ENCODE data around the gene SERPINE1. TPM values are rescaled to one million over a fixed set of nuclear protein-coding genes. Genes with fewer than 3 reads are reported as not detected.
A peak's percentile ranks its signal among the peaks of the same experiment; 100 is the strongest.

SERPINE1 gene
- total and polyA plus RNA-seq, 2 of the 4 experiments (the other 2 are of a cell fraction): 1,441 to 2,783 TPM

DNA sequence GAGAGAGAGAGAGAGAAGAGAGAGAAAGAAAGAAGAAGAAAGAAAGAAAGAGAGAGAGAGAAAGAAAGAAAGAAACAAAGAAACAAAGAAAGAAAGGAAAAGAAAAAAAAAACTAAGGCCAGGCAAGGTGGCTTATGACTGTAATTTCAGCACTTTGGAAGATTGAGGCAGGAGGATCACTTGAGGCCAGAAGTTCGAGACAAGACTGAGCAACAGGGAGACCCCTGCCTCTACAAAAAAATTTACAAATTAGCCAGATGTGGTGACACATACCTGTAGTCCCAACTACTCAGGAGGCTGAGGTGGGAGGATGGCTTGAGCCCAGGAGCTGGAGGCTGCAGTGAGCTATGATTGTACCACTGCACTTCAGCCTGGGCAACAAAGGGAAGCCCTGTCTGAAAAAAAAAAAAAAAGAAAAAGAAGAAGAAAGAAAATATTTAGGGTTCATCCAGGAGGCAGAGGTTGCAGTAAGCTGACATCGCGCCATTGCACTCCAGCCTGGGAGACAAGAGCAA, 2.8 kb downstream of the SERPINE1 start:
- no peak overlapping the region for H2AK9ac ChIP-seq (replicated peaks; ENCODE audit: low read depth, low read length, poor library complexity)
- peaks cover 35% of the 10 kb centered on the region for H3K36me3 ChIP-seq (ENCODE audit: control insufficient read depth, insufficient read depth, low read length)
- no peak overlapping the region; the same call in 1 of the 2 replicates for H3K23ac ChIP-seq (ENCODE audit: low read depth, low read length)
- H2AFZ ChIP-seq (replicated peaks; ENCODE audit: low read length, poor library complexity): no peak overlapping the region
- no peak overlapping the region; the same call in 1 of the 2 replicates for H2BK20ac ChIP-seq (ENCODE audit: low read depth, low read length)
- H3K9me3 ChIP-seq (ENCODE audit: control insufficient read depth, insufficient read depth, low read length): no peaks in the 10 kb centered on the region
- intact Hi-C loops (cut with micrococcal nuclease) (no loop called here), dilution Hi-C loops (cut with HindIII; ENCODE audit: low sequenced_read_pairs, unreplicated experiment) (no loop called here), in situ Hi-C loops (cut with MboI; ENCODE audit: low sequenced_read_pairs) (no loop called here)
- H3K9me1 ChIP-seq (ENCODE audit: insufficient read depth, low read length): peaks cover 10% of the 10 kb centered on the region
- TF ChIP-seq POLR2A (IDR thresholded peaks at IDR 0.05; ENCODE audit: low read depth, low read length): peak; percentile 72
- TF ChIP-seq, protein P1, sequence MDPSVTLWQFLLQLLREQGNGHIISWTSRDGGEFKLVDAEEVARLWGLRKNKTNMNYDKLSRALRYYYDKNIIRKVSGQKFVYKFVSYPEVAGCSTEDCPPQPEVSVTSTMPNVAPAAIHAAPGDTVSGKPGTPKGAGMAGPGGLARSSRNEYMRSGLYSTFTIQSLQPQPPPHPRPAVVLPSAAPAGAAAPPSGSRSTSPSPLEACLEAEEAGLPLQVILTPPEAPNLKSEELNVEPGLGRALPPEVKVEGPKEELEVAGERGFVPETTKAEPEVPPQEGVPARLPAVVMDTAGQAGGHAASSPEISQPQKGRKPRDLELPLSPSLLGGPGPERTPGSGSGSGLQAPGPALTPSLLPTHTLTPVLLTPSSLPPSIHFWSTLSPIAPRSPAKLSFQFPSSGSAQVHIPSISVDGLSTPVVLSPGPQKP (IDR thresholded peaks at IDR 0.05; ENCODE audit: borderline replicate concordance, low read depth, low read length): no peak
- H3K4me3 ChIP-seq (ENCODE audit: insufficient read depth, low read depth, low read length): no peak overlapping the region
- no peak overlapping the region for H3K56ac ChIP-seq (ENCODE audit: extremely low read depth, insufficient read depth, low read length)
- CTCF ChIA-PET: interaction anchor here (1.2 kb wide), 1 partner anchor 14 kb away, joined by 4 read pairs; no protein-coding TSS in a partner anchor
- WGBS, 2 experiments (ENCODE audit: extremely low coverage in 2 of 2, insufficient read length in 1 of 2): no CpG with 5 or more reads among the region's 3 CpGs
- POLR2A ChIA-PET (ENCODE audit: unreplicated experiment): interaction anchor here (0.6 to 1.2 kb wide), 2 partner anchors 29 to 74 kb away, joined by 3 read pairs; no protein-coding TSS in a partner anchor
- H2AK5ac ChIP-seq (ENCODE audit: low read depth, low read length): 0 out of 2 replicates have a peak overlapping the region, but pooled peaks have one; percentile 43
- H4K5ac ChIP-seq (ENCODE audit: low read depth, low read length): no peak overlapping the region
- ATAC-seq (ENCODE audit: low read depth) (no peak), DNase-seq (no peak)
- H3K9ac ChIP-seq (ENCODE audit: low read depth, low read length): no peak overlapping the region
- H3K27me3 ChIP-seq (ENCODE audit: control insufficient read depth, insufficient read depth, low read length): no peaks in the 10 kb centered on the region
- no peak overlapping the region for H2BK120ac ChIP-seq (ENCODE audit: low read depth, low read length)
- no TSS peak for BruUV-seq (replicated peaks)
- H2BK5ac ChIP-seq (ENCODE audit: low read depth, low read length, poor library complexity, severe bottlenecking): peak overlapping the region; percentile 39
- no peak overlapping the region for H3K18ac ChIP-seq (ENCODE audit: low read depth, low read length)
- H3K27ac ChIP-seq (ENCODE audit: insufficient read depth, low read length): no peak overlapping the region
- peaks cover 60% of the 10 kb centered on the region for H4K20me1 ChIP-seq (ENCODE audit: insufficient read depth, low read length)
- peak overlapping the region; percentile 21; the same call in 1 of the 2 replicates for H3K4me2 ChIP-seq (ENCODE audit: low read depth, low read length)
- peak overlapping the region; percentile 36; the same call in 1 of the 2 replicates for H3K4ac ChIP-seq (ENCODE audit: low read depth, low read length)
- H3K14ac ChIP-seq (replicated peaks; ENCODE audit: low read depth, low read length): peak overlapping the region; percentile 77
- H2BK15ac ChIP-seq (ENCODE audit: low read depth, low read length): no peak overlapping the region
- peak overlapping the region in 1 of 2 experiments; percentile 63; a peak in 1 of 4 replicates for H4K8ac ChIP-seq (ENCODE audit: low read depth in 2 of 2, low read length in 2 of 2)
- H4K91ac ChIP-seq (ENCODE audit: insufficient read depth, low read depth, low read length): no peak overlapping the region
- peaks cover 19 to 70% of the 10 kb centered on the region in 2 experiments; a peak in 3 of 4 replicates for H3K79me1 ChIP-seq (ENCODE audit: low read depth in 1 of 2, low read length in 2 of 2)
- H3K4me1 ChIP-seq (ENCODE audit: control insufficient read depth, insufficient read depth, low read length): peaks cover 24% of the 10 kb centered on the region

Data from IMR-90 (cell line).